Breast epithelium (tissue), 4 donors: ENCODE data around the gene HOXC10. TPM values are rescaled to one million over a fixed set of nuclear protein-coding genes. Genes with fewer than 3 reads are reported as not detected.
A peak's percentile ranks its signal among the peaks of the same experiment; 100 is the strongest.

Source experiments
- DNase-seq, 2 donors: peaks; one replicate each; pipeline ENCODE4 v3.0.0-alpha.2; 2019; ENCODE audit warnings: low spot score in 2 of 2
- H3K27ac ChIP-seq, 2 donors: fragments of 200-600 bp; sonication (generic) in 1 of 2; one replicate each; pipeline ENCODE4 v1.5.1; 2016 to 2019; ENCODE audit warnings: mild to moderate bottlenecking in 1 of 2
- H3K27me3 ChIP-seq, 2 donors: fragments of 200-600 bp; sonication (generic) in 1 of 2; one replicate each; pipeline versions ENCODE4 v1.5.1 to v1.6.0; 2017 to 2019; ENCODE audit warnings: control low read depth in 1 of 2, mild to moderate bottlenecking in 1 of 2
- H3K36me3 ChIP-seq: fragments of 200-600 bp; one replicate; pipeline ENCODE4 v1.5.1; 2019
- H3K4me1 ChIP-seq, 2 donors: fragments of 200-600 bp; sonication (generic); one replicate each; pipeline ENCODE4 v1.5.1; 2016 to 2019; ENCODE audit warnings: control low read depth in 1 of 2
- H3K4me3 ChIP-seq, 3 donors: fragments of 200-600 bp; sonication (generic); 1 replicate in 2 of 3; 2 replicates in 1 of 3; pipeline ENCODE4 v1.5.1; 2016 to 2019; ENCODE audit warnings: mild to moderate bottlenecking in 3 of 3, moderate library complexity in 2 of 3
- H3K9me3 ChIP-seq, 2 donors: fragments of 200-600 bp; sonication (generic) in 1 of 2; one replicate each; pipeline ENCODE4 v1.5.1; 2016 to 2019; ENCODE audit warnings: control low read depth in 1 of 2
- POLR2A ChIP-seq: fragments of 450-650 bp; IDR thresholded peaks from one replicate; pipeline ENCODE4 v1.6.1; 2016; ENCODE audit warnings: antibody characterized with exemption, mild to moderate bottlenecking, moderate library complexity
- POLR2AphosphoS5 ChIP-seq, 3 donors: sonication (generic); formaldehyde crosslinking; IDR thresholded peaks; one replicate each; pipeline ENCODE4 v1.6.1; 2017; ENCODE audit warnings: antibody characterized with exemption in 3 of 3
- intact Hi-C: fragments of 100-400 bp; cut with DNase I; formaldehyde crosslinking; loops from one replicate; pipeline ENCODE4 v1.15.1; 2023; ENCODE audit warnings: low total_unique reads
- total RNA-seq, 3 donors: library from RNA; depleted of rRNA; stranded (reverse); fragments of >200 nt; gene quantifications; one replicate each; pipeline ENCODE4 v1.1.0, GENCODE V29; 2016
- TF ChIP-seq, protein P1 (sequence below), 3 donors: fragments of 450-650 bp; IDR thresholded peaks; one replicate each; pipeline ENCODE4 v1.5.1; 2016 to 2017; ENCODE audit warnings: antibody characterized with exemption in 3 of 3, mild to moderate bottlenecking in 3 of 3, moderate library complexity in 3 of 3

Gene HOXC10
- total RNA-seq, 3 donors from 2014 or later: 2.0 to 10.9 (median 4.3) TPM

DNA sequence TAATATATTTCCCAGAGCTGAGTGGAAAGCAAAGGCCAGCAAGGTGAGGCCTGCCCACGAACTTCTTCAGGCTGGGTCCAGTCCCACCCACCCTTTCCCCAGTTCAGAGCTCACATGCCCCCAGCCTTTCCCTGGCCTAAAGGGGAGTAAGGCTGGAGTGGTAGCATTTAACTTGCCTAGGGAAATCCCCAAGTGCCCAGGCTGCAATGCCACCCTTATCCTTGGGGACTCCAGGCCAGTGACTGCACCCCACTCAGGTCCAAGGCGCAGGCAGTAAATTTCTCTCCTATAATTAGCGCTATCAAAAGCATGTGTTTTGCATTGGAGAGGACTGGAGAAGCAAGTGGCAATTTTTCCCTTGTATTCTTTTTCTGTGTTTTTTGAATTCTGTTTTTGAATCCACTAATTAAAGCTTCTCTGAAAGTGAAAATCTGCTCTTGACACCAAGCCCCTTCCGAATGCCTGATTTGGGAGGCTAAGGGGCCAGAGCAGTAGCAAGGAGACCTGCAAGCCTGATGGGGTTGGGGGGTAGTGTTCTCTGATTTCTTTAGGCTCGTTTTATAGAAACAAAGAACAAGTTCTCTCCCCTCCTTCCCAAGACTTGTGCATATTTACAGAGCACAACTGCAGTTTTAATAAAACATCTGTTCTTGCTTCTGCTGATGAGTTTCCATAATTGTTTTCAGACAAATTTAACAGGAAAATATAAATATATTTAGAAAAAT lies 39.8 kb downstream of the HOXC10 start:
- H3K4me1 ChIP-seq: peaks cover 0 to 18% of the 10 kb centered on the region in 2 donors
- H3K36me3 ChIP-seq: no peaks in the 10 kb centered on the region
- H3K4me3 ChIP-seq: peak overlapping the region; percentile 30 to 60 (median 30)
- intact Hi-C loops: no loop called here
- H3K27me3 ChIP-seq: no peaks in the 10 kb centered on the region
- peak overlapping the region; percentile 99 for H3K27ac ChIP-seq
- TF ChIP-seq POLR2AphosphoS5 (IDR thresholded peaks at IDR 0.05) (no peak), POLR2A (no peak)
- TF ChIP-seq, protein P1, sequence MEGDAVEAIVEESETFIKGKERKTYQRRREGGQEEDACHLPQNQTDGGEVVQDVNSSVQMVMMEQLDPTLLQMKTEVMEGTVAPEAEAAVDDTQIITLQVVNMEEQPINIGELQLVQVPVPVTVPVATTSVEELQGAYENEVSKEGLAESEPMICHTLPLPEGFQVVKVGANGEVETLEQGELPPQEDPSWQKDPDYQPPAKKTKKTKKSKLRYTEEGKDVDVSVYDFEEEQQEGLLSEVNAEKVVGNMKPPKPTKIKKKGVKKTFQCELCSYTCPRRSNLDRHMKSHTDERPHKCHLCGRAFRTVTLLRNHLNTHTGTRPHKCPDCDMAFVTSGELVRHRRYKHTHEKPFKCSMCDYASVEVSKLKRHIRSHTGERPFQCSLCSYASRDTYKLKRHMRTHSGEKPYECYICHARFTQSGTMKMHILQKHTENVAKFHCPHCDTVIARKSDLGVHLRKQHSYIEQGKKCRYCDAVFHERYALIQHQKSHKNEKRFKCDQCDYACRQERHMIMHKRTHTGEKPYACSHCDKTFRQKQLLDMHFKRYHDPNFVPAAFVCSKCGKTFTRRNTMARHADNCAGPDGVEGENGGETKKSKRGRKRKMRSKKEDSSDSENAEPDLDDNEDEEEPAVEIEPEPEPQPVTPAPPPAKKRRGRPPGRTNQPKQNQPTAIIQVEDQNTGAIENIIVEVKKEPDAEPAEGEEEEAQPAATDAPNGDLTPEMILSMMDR (IDR thresholded peaks at IDR 0.05): no peak
- no peaks in the 10 kb centered on the region for H3K9me3 ChIP-seq
- DNase-seq: peak in 1 of 2 donors; percentile 12

DNA sequence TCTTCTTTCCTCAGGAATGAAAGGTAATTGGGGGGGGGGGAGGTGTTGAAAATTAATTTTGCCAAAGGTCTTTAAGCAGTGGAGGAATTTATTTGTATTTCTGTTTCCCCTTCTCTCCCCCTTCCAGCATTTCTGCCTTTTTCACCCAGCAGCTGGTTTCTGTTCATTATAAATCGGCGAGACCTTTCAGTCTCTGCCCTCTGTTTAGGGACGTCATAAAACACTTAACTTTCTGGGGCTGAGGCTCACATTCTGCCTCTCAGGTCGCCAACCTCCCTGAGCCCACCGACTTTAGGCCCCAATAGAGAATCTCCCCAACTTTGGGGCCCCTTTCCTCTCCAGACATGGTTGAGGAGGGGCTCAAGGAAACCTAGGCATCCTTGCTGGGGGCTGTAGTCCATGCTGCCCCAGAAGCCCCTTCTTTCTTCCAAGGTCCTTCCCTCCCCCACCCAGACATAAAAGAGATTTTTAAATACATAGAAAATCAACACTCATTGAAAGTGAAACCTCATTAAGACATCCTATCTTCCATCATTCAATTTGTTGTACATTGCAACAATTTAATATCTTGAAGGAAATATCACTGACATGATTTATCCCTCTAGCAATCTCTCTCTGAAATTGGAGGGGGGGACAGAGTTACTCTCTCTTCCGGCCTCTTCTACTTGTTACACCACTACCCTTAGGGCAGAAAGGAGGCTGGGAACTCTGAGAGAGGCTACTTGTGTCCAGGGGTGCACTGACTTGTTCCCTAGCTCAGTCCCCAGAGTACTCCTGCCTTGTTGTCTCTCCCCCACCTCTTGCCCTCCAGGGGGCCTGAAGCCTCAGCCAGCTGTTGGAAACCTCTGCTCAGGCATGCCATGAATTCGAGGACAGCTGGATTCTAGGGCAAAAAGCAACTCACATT lies 40.8 kb downstream of the HOXC10 start:
- H3K27ac ChIP-seq: peak overlapping the region; percentile 84 to 88

DNA sequence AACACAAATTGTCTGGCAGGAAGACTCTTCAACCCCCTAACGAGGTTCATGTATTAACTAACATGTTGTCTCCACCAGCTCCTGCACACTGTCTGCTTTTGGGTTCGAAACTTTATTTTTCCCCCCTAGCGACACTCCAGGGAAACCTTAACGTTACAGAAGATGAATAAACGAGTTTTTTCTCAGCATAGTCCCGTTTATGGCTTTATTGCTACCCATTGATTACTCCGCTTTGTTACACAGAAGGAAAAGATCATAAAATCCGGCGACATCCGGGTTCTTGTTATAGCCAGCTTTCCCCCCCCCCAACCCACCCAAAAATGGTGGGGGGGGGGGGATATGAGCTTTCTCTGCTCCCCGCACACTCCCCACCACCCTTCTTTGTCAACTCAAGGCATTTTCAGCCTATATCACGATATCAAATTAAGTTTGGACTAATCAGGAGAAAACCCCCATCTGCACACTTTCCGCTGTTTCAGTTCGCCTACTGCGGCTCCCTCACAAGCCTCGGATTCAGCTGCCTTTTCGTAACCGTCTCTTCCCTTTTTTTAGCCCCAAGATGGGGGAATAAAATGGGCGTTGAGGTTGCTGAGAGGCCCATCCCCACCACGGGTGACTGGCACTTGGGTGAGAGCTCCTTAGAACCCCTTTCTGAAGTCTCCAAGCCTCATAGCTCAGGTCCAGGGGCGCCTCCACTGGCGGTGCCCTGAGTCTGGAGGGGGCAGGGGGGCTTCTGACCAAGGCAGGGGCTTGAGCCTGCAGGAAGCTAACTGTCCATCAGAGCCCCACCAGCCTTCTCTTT lies 41.9 kb downstream of the HOXC10 start:
- H3K4me1 ChIP-seq: peaks cover 0 to 7% of the 10 kb centered on the region in 2 donors
- H3K4me3 ChIP-seq: peak overlapping the region; percentile 26 to 59 (median 51)
- intact Hi-C loops: no loop called here
- peak in 1 of 2 donors; percentile 14 for DNase-seq
- H3K9me3 ChIP-seq: no peaks in the 10 kb centered on the region
- TF ChIP-seq, protein P1 (IDR thresholded peaks at IDR 0.05): no peak
- TF ChIP-seq POLR2A (no peak), POLR2AphosphoS5 (IDR thresholded peaks at IDR 0.05) (no peak)
- peak overlapping the region; percentile 84 to 88 for H3K27ac ChIP-seq
- H3K27me3 ChIP-seq: no peaks in the 10 kb centered on the region
- H3K36me3 ChIP-seq: no peaks in the 10 kb centered on the region

More for the DNA sequence above, 40.8 kb downstream of the HOXC10 start:
- Histone ChIP-seq H3K4me1 (peaks cover 0 to 15% of the 10 kb centered on the region in 2 donors), H3K27me3 (no peaks in the 10 kb centered on the region), H3K36me3 (no peaks in the 10 kb centered on the region), H3K4me3 (peak overlapping the region; percentile 24 to 51 (median 26)), H3K9me3 (no peaks in the 10 kb centered on the region)
- TF ChIP-seq POLR2A (no peak), POLR2AphosphoS5 (IDR thresholded peaks at IDR 0.05) (no peak)
- TF ChIP-seq, protein P1 (IDR thresholded peaks at IDR 0.05): no peak
- intact Hi-C loops: no loop called here
- peak in 1 of 2 donors; percentile 31 for DNase-seq

DNA sequence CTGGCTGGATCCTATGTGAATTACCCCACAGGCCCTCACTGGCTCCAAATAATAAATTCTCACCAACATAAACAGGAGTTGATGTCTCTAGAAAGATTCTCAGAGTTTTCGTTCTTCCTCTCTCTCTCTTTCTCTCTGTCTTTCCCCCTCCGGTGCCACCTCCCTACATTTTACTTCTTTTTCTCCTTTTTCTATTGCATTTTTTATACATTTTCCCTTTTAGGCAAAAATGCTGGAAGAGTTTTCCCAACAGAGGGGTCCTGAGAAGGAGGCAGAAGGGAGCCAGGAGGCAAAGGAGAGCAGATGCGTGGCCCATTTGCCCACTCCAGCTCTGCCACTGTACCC lies 42.5 kb downstream of the HOXC10 start:
- intact Hi-C loops: no loop called here
- H3K27ac ChIP-seq: peak overlapping the region; percentile 84 to 88
- peaks cover 5 to 7% of the 10 kb centered on the region in 2 donors for H3K4me1 ChIP-seq
- no peaks in the 10 kb centered on the region for H3K36me3 ChIP-seq
- peak overlapping the region; percentile 26 to 71 (median 59) for H3K4me3 ChIP-seq
- no peaks in the 10 kb centered on the region for H3K9me3 ChIP-seq
- TF ChIP-seq POLR2A (no peak), POLR2AphosphoS5 (IDR thresholded peaks at IDR 0.05) (no peak)
- TF ChIP-seq, protein P1 (IDR thresholded peaks at IDR 0.05): no peak
- no peak for DNase-seq
- no peaks in the 10 kb centered on the region for H3K27me3 ChIP-seq
